22Rv1 (cell line): ENCODE data around the gene PADI4.

Experiments
- H3K27ac ChIP-seq: fragments of 450-650 bp; 2 replicates; pipeline ENCODE4 v1.5.1; 2017
- CTCF ChIP-seq: fragments of 450-650 bp; IDR thresholded peaks from 2 replicates; pipeline ENCODE4 v1.5.1; 2017; ENCODE audit warnings: mild to moderate bottlenecking
- ZFX ChIP-seq: fragments of 450-650 bp; IDR thresholded peaks from 2 replicates; pipeline ENCODE4 v1.6.1; 2017; ENCODE audit warnings: antibody characterized with exemption, borderline replicate concordance

PADI4 gene

DNA sequence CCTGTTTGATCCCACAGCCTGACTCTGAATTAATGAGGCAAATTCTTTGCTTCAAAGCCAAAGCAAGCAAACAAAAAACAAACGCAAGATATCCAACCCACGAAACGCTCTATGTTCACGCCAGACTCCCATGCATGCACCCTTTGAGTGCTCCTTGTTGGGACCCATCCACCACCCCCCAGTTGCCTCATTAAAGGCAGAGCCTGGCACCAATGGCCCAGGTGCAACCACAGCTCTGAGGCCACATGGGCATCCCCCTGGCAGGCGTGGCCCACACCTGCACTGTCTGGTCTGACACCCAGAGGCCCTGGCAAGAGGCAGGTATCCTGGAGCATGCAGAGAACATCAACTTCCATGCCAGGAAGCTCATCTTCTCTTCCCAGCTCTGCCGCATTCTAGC, 1.1 kb upstream of the PADI4 start:
- no peak for TF ChIP-seq ZFX
- TF ChIP-seq CTCF: no peak
- no peak overlapping the region for H3K27ac ChIP-seq

DNA sequence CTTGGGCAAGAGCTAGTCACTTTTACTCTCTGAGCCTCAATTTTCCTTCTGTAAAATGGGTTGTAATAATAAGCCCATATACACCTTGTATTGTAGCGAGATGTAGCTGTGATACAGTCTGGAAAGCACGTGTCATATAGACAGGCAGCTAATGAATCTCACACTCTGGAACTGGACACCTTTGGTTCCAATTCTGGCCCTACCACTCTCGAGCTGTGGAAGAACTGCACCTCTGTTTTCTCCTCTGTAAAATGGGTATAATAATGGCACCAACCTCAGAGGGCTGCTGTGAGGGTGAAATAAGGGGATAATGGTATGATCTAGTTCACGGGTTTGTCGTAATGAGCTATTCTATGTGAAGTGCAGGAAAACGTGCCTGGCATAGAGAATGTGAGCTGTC, 668 bp upstream of the PADI4 start:
- TF ChIP-seq ZFX: no peak
- TF ChIP-seq CTCF: no peak
- H3K27ac ChIP-seq: no peak overlapping the region

- no peak overlapping the region for H3K27ac ChIP-seq
- TF ChIP-seq ZFX: no peak
- no peak for TF ChIP-seq CTCF
These were observed 596 bp downstream of the PADI4 start for GRCh38 chr1:17308593-17308992.

DNA sequence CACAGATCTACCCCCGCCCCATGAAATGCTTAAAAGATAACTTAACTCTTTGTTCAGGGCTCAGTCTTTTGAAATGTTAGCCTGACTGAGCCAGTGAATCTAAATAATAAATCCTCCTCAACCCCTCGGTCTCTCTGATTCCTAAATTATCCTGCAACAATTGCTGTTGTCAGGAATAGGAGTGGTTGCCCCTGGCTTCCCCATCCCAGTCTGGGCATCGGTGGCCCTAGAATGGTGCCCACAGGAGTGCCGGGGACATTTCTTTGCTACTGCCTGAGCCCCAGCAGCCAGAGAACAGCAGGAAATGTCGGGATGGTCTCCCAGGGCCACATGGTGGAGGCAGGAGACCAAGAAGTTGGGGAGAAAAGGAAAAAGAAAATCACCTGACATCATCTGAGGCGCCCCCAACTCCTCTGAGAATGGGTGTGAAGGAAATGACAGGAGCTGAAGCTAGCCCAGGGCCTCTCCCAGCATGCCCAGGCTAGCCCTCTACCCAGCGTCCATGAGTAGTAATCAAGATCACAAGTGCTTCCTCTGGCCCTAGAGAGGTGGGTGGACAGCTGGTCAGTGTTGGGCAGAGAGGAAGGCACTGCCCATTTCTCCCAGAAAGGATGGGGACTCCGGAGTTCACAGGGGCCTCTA, 1.6 kb downstream of the PADI4 start:
- TF ChIP-seq ZFX (no peak), CTCF (no peak)
- no peak overlapping the region for H3K27ac ChIP-seq

GRCh38 chr1:17310068-17310640, 2.2 kb downstream of the PADI4 start:
- no peak overlapping the region for H3K27ac ChIP-seq
- TF ChIP-seq CTCF: no peak
- no peak for TF ChIP-seq ZFX

DNA sequence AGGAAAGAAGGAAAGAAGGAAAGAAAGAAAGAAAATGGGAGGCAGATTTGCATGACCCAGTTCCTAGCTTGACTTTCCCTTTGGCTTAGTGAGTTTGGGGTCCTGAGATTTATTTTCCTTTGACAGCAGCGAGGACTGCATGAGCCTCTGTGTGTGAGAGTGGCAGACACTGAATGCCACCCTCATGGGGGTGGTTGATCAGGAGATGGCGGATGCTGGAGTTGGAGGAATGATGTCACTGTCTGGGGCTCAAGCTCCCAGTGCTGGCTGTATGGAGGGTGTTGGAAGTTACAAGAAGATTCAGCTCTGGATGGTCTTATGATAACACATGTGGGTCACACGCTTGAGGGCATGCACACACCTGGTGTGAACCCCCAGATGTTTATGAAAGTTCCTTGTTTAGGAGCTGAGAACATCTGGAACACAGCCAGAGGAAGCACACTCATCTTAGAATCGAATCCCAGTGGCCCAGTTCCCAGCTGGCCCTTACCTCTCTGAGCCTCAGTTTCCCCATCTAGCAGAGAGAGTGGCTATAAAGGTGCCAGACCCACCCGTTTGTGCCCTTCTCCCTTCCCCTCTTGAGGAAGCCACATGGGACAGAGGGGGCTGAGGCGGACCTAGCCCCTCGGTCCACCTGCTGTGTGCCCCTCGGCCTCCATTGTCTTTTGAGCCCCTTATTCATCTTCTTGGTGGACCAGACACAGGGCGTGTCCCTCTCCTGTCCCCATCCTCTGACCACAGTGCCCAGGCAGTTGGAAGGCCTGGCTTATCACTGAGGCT, 5.7 kb downstream of the PADI4 start:
- H3K27ac ChIP-seq: no peak overlapping the region
- TF ChIP-seq ZFX (no peak), CTCF (no peak)

DNA sequence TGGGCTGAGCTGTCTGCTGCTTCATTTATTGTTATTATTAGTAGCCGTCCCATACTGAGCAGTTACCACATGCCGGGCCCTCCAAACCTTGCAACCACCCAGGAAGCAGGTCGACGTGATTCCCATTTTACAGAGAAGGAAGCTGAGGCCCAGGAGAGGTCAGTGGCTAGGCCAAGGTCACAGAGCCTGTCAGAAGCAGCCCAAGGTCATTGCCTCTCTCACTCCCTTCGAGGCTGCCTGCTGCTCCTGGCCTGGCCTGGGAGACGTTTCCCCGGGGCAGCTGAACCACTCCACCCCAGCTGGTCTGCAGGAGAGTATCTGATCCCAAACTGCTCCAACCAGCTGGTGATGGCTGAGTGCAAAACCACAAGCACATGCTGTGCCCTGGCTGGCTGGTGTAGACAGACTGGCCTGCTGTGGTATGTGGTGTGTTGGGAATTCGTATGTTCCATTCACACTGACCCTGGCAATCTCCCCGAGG, 6.5 kb downstream of the PADI4 start:
- TF ChIP-seq ZFX (no peak), CTCF (no peak)
- no peak overlapping the region for H3K27ac ChIP-seq
